Smooth muscle cell of the brain vasculature (primary cell): ENCODE measurements around the gene TMED5.

Experiments used
- DNase-seq: peaks from one replicate; pipeline ENCODE4 v3.0.0-alpha.2; 2012; ENCODE audit warnings: low read depth, low spot score

TMED5 gene

GRCh38 chr1:93124556-93125355, 55.5 kb downstream of the TMED5 start:
- DNase-seq, result no peak

GRCh38 chr1:93123201-93123783, 56.9 kb downstream of the TMED5 start:
- DNase-seq, result no peak

- DNase-seq, result no peak
Measured at GRCh38 chr1:93120614-93121013, 59.6 kb downstream of the TMED5 start.

GRCh38 chr1:93114391-93114790, 65.8 kb downstream of the TMED5 start:
- no peak for DNase-seq

GRCh38 chr1:93113127-93113526, 67.1 kb downstream of the TMED5 start:
- DNase-seq, result no peak

- no peak for DNase-seq
Measured at GRCh38 chr1:93111561-93111960, 68.7 kb downstream of the TMED5 start.

GRCh38 chr1:93111065-93111464, 69.1 kb downstream of the TMED5 start:
- DNase-seq, result no peak

- DNase-seq, result no peak
Measured at GRCh38 chr1:93109578-93109977, 70.6 kb downstream of the TMED5 start.

GRCh38 chr1:93108335-93108734, 71.9 kb downstream of the TMED5 start:
- no peak for DNase-seq

- DNase-seq, result no peak
Measured at GRCh38 chr1:93107395-93107794, 72.8 kb downstream of the TMED5 start.

GRCh38 chr1:93106226-93106625, 74.0 kb downstream of the TMED5 start:
- DNase-seq, result no peak

- no peak for DNase-seq
Measured at GRCh38 chr1:93102142-93102541, 78.1 kb downstream of the TMED5 start.
